Glutamatergic neuron (in vitro differentiated cells): ENCODE results near the gene FSD2. TPM values are rescaled to one million over a fixed set of nuclear protein-coding genes. Genes with fewer than 3 reads are reported as not detected.

Experiments used
- DNase-seq: peaks from one replicate; pipeline ENCODE4 v3.0.0; 2022
- H3K27ac Mint-ChIP-seq: one replicate; pipeline ENCODE4 v1.8.0; 2020; ENCODE audit warnings: mild to moderate bottlenecking, mixed read lengths, inconsistent platforms; ENCODE audit not compliant: unreplicated experiment
- H3K27me3 Mint-ChIP-seq: one replicate; pipeline ENCODE4 v1.8.0; 2020; ENCODE audit warnings: mild to moderate bottlenecking, moderate library complexity, mixed read lengths, inconsistent platforms; ENCODE audit not compliant: unreplicated experiment
- H3K36me3 Mint-ChIP-seq: one replicate; pipeline ENCODE4 v1.8.0; 2020; ENCODE audit warnings: mild to moderate bottlenecking, mixed read lengths, inconsistent platforms; ENCODE audit not compliant: unreplicated experiment
- H3K4me1 Mint-ChIP-seq: one replicate; pipeline ENCODE4 v1.8.0; 2020; ENCODE audit warnings: mild to moderate bottlenecking, low read depth, mixed read lengths, inconsistent platforms; ENCODE audit not compliant: unreplicated experiment
- H3K4me3 Mint-ChIP-seq: one replicate; pipeline ENCODE4 v1.8.0; 2020; ENCODE audit warnings: mild to moderate bottlenecking, mixed read lengths, inconsistent platforms; ENCODE audit not compliant: unreplicated experiment
- H3K9me3 Mint-ChIP-seq: one replicate; pipeline ENCODE4 v1.8.0; 2020; ENCODE audit warnings: mild to moderate bottlenecking, moderate library complexity, mixed read lengths, inconsistent platforms; ENCODE audit not compliant: unreplicated experiment
- total RNA-seq: library from RNA; stranded (reverse); fragmentation: NEBNext Ultra II Directional; extraction: Animal tissue kit (Norgen Biotek cat#: 25700); gene quantifications from one replicate; pipeline ENCODE4 v1.2.1, GENCODE V29; 2021; ENCODE audit not compliant: unreplicated experiment
- TF ChIP-seq, protein P1 (sequence below): fragments of 200-600 bp; sonication (generic); IDR thresholded peaks from one replicate; pipeline ENCODE4 v1.5.0; 2021; ENCODE audit not compliant: partially characterized antibody, unreplicated experiment

FSD2 gene
- total RNA-seq, 1 donor from 2014 or later, result not detected

DNA sequence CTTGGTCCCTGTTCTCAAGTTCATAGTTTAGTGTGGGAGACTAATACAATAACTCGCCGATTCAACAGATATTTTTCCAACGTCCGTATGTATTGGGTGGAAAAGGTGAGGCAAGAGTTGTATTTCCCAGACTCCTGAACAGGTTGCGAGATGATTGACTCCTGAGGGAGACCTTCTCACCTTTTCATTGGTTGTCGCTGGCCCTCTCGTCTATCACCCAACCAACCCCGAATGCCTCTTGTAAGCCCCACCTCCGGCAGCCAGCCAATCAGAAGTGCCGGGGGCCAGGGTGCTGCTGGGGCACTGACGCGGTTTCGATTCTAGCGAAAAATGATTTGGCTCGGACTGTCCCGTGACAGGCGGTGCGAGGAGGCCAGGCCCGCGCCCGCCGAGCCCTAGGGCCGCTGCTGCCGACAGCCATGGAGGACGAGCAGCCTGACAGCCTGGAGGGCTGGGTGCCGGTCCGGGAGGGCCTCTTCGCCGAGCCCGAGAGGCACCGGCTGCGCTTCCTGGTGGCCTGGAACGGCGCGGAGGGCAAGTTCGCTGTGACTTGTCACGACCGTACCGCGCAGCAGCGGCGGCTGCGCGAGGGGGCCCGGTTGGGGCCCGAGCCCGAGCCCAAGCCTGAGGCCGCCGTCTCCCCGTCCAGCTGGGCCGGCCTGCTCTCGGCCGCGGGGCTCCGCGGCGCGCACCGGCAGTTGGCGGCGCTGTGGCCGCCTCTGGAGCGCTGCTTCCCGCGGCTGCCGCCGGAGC is 3.6 kb upstream of the FSD2 start, which contains the start of gene WHAMM:
Gene WHAMM (plus strand): TSS at position 321 of the 753 bp plus-strand sequence. CDS start 99 bp downstream, at position 420.
- Mint-ChIP-seq H3K4me1 (peaks cover 13% of the 10 kb centered on the region), H3K27ac (peak within 1 kb of the TSS; percentile 87), H3K36me3 (no peaks in the 10 kb centered on the region), H3K9me3 (no peaks in the 10 kb centered on the region), H3K27me3 (peaks cover 2% of the 10 kb centered on the region), H3K4me3 (peak within 1 kb of the TSS; percentile 98)
- DNase-seq, result peak; percentile 95
- TF ChIP-seq, protein P1, sequence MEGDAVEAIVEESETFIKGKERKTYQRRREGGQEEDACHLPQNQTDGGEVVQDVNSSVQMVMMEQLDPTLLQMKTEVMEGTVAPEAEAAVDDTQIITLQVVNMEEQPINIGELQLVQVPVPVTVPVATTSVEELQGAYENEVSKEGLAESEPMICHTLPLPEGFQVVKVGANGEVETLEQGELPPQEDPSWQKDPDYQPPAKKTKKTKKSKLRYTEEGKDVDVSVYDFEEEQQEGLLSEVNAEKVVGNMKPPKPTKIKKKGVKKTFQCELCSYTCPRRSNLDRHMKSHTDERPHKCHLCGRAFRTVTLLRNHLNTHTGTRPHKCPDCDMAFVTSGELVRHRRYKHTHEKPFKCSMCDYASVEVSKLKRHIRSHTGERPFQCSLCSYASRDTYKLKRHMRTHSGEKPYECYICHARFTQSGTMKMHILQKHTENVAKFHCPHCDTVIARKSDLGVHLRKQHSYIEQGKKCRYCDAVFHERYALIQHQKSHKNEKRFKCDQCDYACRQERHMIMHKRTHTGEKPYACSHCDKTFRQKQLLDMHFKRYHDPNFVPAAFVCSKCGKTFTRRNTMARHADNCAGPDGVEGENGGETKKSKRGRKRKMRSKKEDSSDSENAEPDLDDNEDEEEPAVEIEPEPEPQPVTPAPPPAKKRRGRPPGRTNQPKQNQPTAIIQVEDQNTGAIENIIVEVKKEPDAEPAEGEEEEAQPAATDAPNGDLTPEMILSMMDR, result no peak

DNA sequence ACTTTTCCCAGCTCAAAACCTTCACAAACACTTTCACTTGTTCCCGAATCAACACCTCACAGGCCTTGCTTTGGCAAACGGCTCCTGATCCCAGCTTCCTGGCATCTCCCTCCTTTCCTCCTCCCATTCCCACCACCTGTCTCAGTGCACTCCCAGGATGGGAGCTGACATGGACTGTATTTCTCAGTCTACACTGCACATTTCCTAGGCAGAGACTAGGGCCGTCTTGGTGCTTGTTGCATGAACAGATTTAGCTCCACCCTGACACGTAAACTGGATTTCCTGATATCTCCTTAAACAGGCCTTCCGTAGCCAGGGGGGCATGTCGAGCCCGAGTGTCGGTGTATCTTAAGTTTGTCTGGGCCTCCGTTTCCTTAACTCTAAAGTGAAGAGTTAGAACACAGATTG is 2.8 kb upstream of the FSD2 start:
- Mint-ChIP-seq H3K9me3 (no peaks in the 10 kb centered on the region), H3K27ac (no peak overlapping the region), H3K27me3 (peaks cover 2% of the 10 kb centered on the region), H3K4me3 (peak overlapping the region; percentile 79), H3K36me3 (no peaks in the 10 kb centered on the region), H3K4me1 (peaks cover 15% of the 10 kb centered on the region)
- TF ChIP-seq, protein P1, result no peak
- DNase-seq, result no peak

DNA sequence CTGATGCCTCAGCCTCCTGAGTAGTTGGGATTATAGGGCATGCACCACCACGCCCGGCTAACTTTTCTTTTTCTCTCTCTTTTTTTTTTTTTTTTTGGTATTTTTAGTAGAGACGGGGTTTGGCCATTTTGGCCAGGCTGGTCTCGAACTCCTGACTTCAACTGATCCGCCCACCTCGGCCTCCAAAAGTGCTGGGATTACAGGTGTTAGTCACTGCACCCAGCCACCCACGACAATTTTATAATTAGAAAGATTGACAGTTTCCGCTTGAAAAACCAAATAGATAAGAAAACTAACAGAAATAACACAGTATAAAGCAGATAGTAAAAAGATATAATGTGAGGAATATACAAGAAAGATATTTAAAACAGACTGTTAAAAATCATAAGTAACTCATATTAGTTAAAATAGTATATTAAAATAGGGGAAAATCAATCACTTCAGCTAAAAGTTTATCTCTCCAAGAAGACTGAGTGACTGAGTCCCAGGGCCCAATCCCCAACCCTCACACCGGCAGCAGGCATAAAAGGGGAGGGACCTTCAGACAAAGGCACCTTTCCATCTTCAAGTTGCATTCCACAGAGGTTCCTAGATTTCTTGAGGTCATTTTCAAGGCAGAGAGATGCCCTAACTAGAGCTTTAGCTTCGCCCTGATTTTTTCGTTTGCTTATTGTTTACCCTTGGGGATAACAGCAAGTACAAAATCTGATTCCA is 2.2 kb upstream of the FSD2 start:
- Mint-ChIP-seq H3K27ac (no peak overlapping the region), H3K9me3 (no peaks in the 10 kb centered on the region), H3K36me3 (no peaks in the 10 kb centered on the region), H3K27me3 (peaks cover 2% of the 10 kb centered on the region), H3K4me1 (peaks cover 15% of the 10 kb centered on the region), H3K4me3 (no peak overlapping the region)
- TF ChIP-seq, protein P1, result no peak
- DNase-seq, result no peak

DNA sequence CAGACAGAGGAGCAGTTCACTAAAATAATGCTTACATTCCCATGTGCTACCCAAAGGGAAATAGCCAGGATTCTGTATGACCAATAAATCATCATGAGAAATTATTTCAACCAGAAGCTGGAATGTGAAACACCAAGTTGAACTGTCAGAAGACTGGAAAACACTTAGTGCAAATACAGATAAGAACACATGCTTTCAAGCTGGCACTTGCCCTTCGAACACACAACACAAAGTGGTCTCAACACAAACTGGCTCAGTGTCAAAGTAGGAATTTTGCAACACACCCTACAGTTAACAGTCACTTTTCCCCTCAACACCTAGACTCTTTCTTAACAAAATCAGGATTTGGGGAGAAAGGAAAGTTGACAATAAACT is 1.3 kb downstream of the FSD2 start:
- H3K27me3 Mint-ChIP-seq, result peaks cover 2% of the 10 kb centered on the region
- H3K4me3 Mint-ChIP-seq, result no peak overlapping the region
- no peak overlapping the region for H3K27ac Mint-ChIP-seq
- TF ChIP-seq, protein P1, result no peak
- H3K9me3 Mint-ChIP-seq, result no peaks in the 10 kb centered on the region
- DNase-seq, result no peak
- peaks cover 5% of the 10 kb centered on the region for H3K4me1 Mint-ChIP-seq
- no peaks in the 10 kb centered on the region for H3K36me3 Mint-ChIP-seq
